ENCODE measurements around the gene GTSE1.

GRCh38 chr22:46263216-46263590 is 33.5 kb upstream of the GTSE1 start, which contains the start of gene PKDREJ:
- TF ChIP-seq POLR2AphosphoS5 (IDR thresholded peaks at IDR 0.05; ENCODE audit: low read depth, low read length) (no peak), REST (IDR thresholded peaks at IDR 0.05; ENCODE audit: insufficient read depth in 1 of 2, low read depth in 2 of 2, low read length in 2 of 2) (no peak), TAF1 (IDR thresholded peaks at IDR 0.05; ENCODE audit: borderline replicate concordance, insufficient read depth, low read length) (no peak), SIN3A (IDR thresholded peaks at IDR 0.05; ENCODE audit: borderline replicate concordance, insufficient read depth, low read length) (no peak)
